Trophoblast cell (in vitro differentiated cells and primary cell): Measurements from ENCODE around the gene TPST1.
A peak's percentile ranks its signal among the peaks of the same experiment; 100 is the strongest.

Experiments used
- DNase-seq, 2 donors: peaks; one replicate each; pipeline ENCODE4 v3.0.0-alpha.2; 2016
- H2AFZ ChIP-seq: 2 replicates; pipeline ENCODE4 v1.6.1; 2013; ENCODE audit warnings: low read length, moderate library complexity, mild to moderate bottlenecking; ENCODE audit not compliant: insufficient read depth, poor library complexity
- H2AK5ac ChIP-seq: 2 replicates; pipeline ENCODE4 v1.6.1; 2013; ENCODE audit warnings: mild to moderate bottlenecking, low read length
- H2BK120ac ChIP-seq: 2 replicates; pipeline ENCODE4 v1.6.1; 2013; ENCODE audit warnings: low read length, mild to moderate bottlenecking, moderate library complexity; ENCODE audit not compliant: insufficient read depth, poor library complexity
- H2BK12ac ChIP-seq: 2 replicates; pipeline ENCODE4 v1.6.1; 2013; ENCODE audit warnings: mild to moderate bottlenecking, low read length, moderate library complexity
- H2BK5ac ChIP-seq: 2 replicates; pipeline ENCODE4 v1.6.1; 2013; ENCODE audit warnings: low read length, low read depth, moderate library complexity, mild to moderate bottlenecking; ENCODE audit not compliant: poor library complexity
- H3K14ac ChIP-seq: 2 replicates; pipeline ENCODE4 v1.6.1; 2013; ENCODE audit warnings: mild to moderate bottlenecking, low read length
- H3K18ac ChIP-seq: 2 replicates; pipeline ENCODE4 v1.6.1; 2013; ENCODE audit warnings: mild to moderate bottlenecking, low read length
- H3K23ac ChIP-seq: 2 replicates; pipeline ENCODE4 v1.6.1; 2013; ENCODE audit warnings: low read length
- H3K27ac ChIP-seq: 2 replicates; pipeline ENCODE4 v1.5.1; 2013; ENCODE audit warnings: low read depth, mild to moderate bottlenecking, inconsistent platforms, low read length, moderate library complexity
- H3K27me3 ChIP-seq: 2 replicates; pipeline ENCODE4 v1.6.1; 2013; ENCODE audit warnings: inconsistent platforms, mild to moderate bottlenecking, low read length, moderate library complexity; ENCODE audit not compliant: insufficient read depth
- H3K36me3 ChIP-seq, 2 experiments: 1 replicate in 1 of 2; 2 replicates in 1 of 2; pipeline ENCODE4 v1.6.1; 2013; ENCODE audit warnings: low read length in 2 of 2, mild to moderate bottlenecking in 2 of 2, moderate library complexity in 1 of 2; ENCODE audit not compliant: insufficient read depth in 2 of 2, control insufficient read depth in 1 of 2
- H3K4ac ChIP-seq: 2 replicates; pipeline ENCODE4 v1.6.1; 2013; ENCODE audit warnings: low read depth, mild to moderate bottlenecking, low read length, moderate library complexity
- H3K4me1 ChIP-seq, 2 experiments: 1 replicate in 1 of 2; 2 replicates in 1 of 2; pipeline ENCODE4 v1.6.1; 2013; ENCODE audit warnings: low read length in 2 of 2, mild to moderate bottlenecking in 2 of 2, moderate library complexity in 1 of 2; ENCODE audit not compliant: insufficient read depth in 2 of 2, control insufficient read depth in 1 of 2
- H3K4me2 ChIP-seq: 2 replicates; pipeline ENCODE4 v1.6.1; 2013; ENCODE audit warnings: inconsistent platforms, mild to moderate bottlenecking, low read length, moderate library complexity
- H3K4me3 ChIP-seq: 2 replicates; pipeline ENCODE4 v1.5.1; 2013; ENCODE audit warnings: mild to moderate bottlenecking, low read depth, low read length, inconsistent platforms
- H3K79me1 ChIP-seq: one replicate; pipeline ENCODE4 v1.6.1; 2013; ENCODE audit warnings: low read length
- H3K79me2 ChIP-seq: 2 replicates; pipeline ENCODE4 v1.6.1; 2013; ENCODE audit warnings: low read length, mild to moderate bottlenecking; ENCODE audit not compliant: control insufficient read depth, insufficient read depth, poor library complexity
- H3K9ac ChIP-seq: 2 replicates; pipeline ENCODE4 v1.6.1; 2013; ENCODE audit warnings: mild to moderate bottlenecking, low read length
- H3K9me3 ChIP-seq: 2 replicates; pipeline ENCODE4 v1.6.1; 2013; ENCODE audit warnings: low read depth, mild to moderate bottlenecking, control low read depth, inconsistent platforms, low read length; ENCODE audit not compliant: insufficient read depth
- H4K12ac ChIP-seq: 2 replicates; pipeline ENCODE4 v1.6.1; 2013; ENCODE audit warnings: low read depth, mild to moderate bottlenecking, low read length, moderate library complexity
- H4K8ac ChIP-seq: 2 replicates; pipeline ENCODE4 v1.6.1; 2013; ENCODE audit warnings: low read depth, mild to moderate bottlenecking, low read length, moderate library complexity
- H4K91ac ChIP-seq: one replicate; pipeline ENCODE4 v1.6.1; 2013; ENCODE audit warnings: low read depth, mild to moderate bottlenecking, low read length, moderate library complexity
- WGBS: extraction: QIAGEN DNeasy Blood & Tissue Kit; methylation state at CpG from one replicate; pipeline ENCODE4 v1.1.7; 2013; ENCODE audit warnings: missing lambda C conversion rate; ENCODE audit not compliant: insufficient read length, insufficient coverage; ENCODE audit errors: extremely low coverage; 5-methylcytosine and 5-hydroxymethylcytosine counted together

Gene TPST1

GRCh38 chr7:66246554-66247171 is 41.5 kb downstream of the TPST1 start:
- no peak overlapping the region for H3K4me2 ChIP-seq
- no peak overlapping the region for H2AFZ ChIP-seq
- no peak overlapping the region for H3K14ac ChIP-seq
- no peak for DNase-seq
- WGBS, result no CpG with 5 or more reads among the region's 2 CpGs
- H4K12ac ChIP-seq, result no peak overlapping the region
- H4K91ac ChIP-seq, result no peak overlapping the region
- no peak overlapping the region for H3K18ac ChIP-seq
- no peak overlapping the region for H3K4me3 ChIP-seq
- no peak overlapping the region for H3K4ac ChIP-seq
- H3K23ac ChIP-seq, result no peak overlapping the region
- H3K36me3 ChIP-seq, result peaks cover 1 to 6% of the 10 kb centered on the region in 2 experiments
- no peak overlapping the region for H4K8ac ChIP-seq
- no peak overlapping the region for H3K27ac ChIP-seq
- H3K9me3 ChIP-seq, result no peaks in the 10 kb centered on the region
- no peak overlapping the region for H2BK120ac ChIP-seq
- H2BK5ac ChIP-seq, result no peak overlapping the region
- H3K4me1 ChIP-seq, result no peaks in the 10 kb centered on the region
- H3K79me2 ChIP-seq, result no peaks in the 10 kb centered on the region
- H3K9ac ChIP-seq, result no peak overlapping the region
- no peak overlapping the region for H2AK5ac ChIP-seq
- H2BK12ac ChIP-seq, result no peak overlapping the region
- no peaks in the 10 kb centered on the region for H3K79me1 ChIP-seq
- H3K27me3 ChIP-seq, result no peaks in the 10 kb centered on the region

GRCh38 chr7:66247380-66248078 is 42.4 kb downstream of the TPST1 start:
- H3K4me2 ChIP-seq, result no peak overlapping the region
- H3K23ac ChIP-seq, result no peak overlapping the region
- no peak overlapping the region for H2BK120ac ChIP-seq
- H3K9ac ChIP-seq, result no peak overlapping the region
- DNase-seq, result no peak
- H3K79me2 ChIP-seq, result no peaks in the 10 kb centered on the region
- no peak overlapping the region for H3K27ac ChIP-seq
- H3K27me3 ChIP-seq, result no peaks in the 10 kb centered on the region
- H4K12ac ChIP-seq, result no peak overlapping the region
- H4K91ac ChIP-seq, result no peak overlapping the region
- H3K9me3 ChIP-seq, result no peaks in the 10 kb centered on the region
- H3K14ac ChIP-seq, result no peak overlapping the region
- no peaks in the 10 kb centered on the region for H3K79me1 ChIP-seq
- no peak overlapping the region for H3K18ac ChIP-seq
- H3K4me3 ChIP-seq, result no peak overlapping the region
- no peak overlapping the region for H2AK5ac ChIP-seq
- H2AFZ ChIP-seq, result no peak overlapping the region
- H2BK12ac ChIP-seq, result no peak overlapping the region
- no peak overlapping the region for H3K4ac ChIP-seq
- H2BK5ac ChIP-seq, result peak overlapping the region; percentile 27
- peaks cover 1 to 6% of the 10 kb centered on the region in 2 experiments for H3K36me3 ChIP-seq
- no CpG with 5 or more reads among the region's 4 CpGs for WGBS
- H3K4me1 ChIP-seq, result no peaks in the 10 kb centered on the region
- no peak overlapping the region for H4K8ac ChIP-seq

GRCh38 chr7:66250711-66251110 is 45.6 kb downstream of the TPST1 start:
- no peak overlapping the region for H3K14ac ChIP-seq
- H2BK120ac ChIP-seq, result no peak overlapping the region
- H3K79me1 ChIP-seq, result no peaks in the 10 kb centered on the region
- no peak overlapping the region for H2BK5ac ChIP-seq
- peaks cover 1 to 7% of the 10 kb centered on the region in 2 experiments for H3K36me3 ChIP-seq
- H4K12ac ChIP-seq, result no peak overlapping the region
- H3K27ac ChIP-seq, result no peak overlapping the region
- no peak overlapping the region for H3K4ac ChIP-seq
- DNase-seq, result peak; percentile 19 to 69
- H3K23ac ChIP-seq, result no peak overlapping the region
- no peak overlapping the region for H2AK5ac ChIP-seq
- H4K8ac ChIP-seq, result no peak overlapping the region
- WGBS, result no CpG with 5 or more reads among the region's 3 CpGs
- H3K9ac ChIP-seq, result no peak overlapping the region
- H3K4me3 ChIP-seq, result no peak overlapping the region
- no peaks in the 10 kb centered on the region for H3K9me3 ChIP-seq
- no peak overlapping the region for H2AFZ ChIP-seq
- H3K79me2 ChIP-seq, result no peaks in the 10 kb centered on the region
- no peaks in the 10 kb centered on the region for H3K4me1 ChIP-seq
- H3K18ac ChIP-seq, result no peak overlapping the region
- no peak overlapping the region for H4K91ac ChIP-seq
- no peak overlapping the region for H2BK12ac ChIP-seq
- H3K27me3 ChIP-seq, result no peaks in the 10 kb centered on the region
- no peak overlapping the region for H3K4me2 ChIP-seq

- H3K27me3 ChIP-seq, result no peaks in the 10 kb centered on the region
These were observed 50.5 kb downstream of the TPST1 start for GRCh38 chr7:66255534-66256100.

More at GRCh38 chr7:66255534-66256100, 50.5 kb downstream of the TPST1 start:
- Histone ChIP-seq H2BK120ac (no peak overlapping the region), H3K79me1 (no peaks in the 10 kb centered on the region), H3K14ac (no peak overlapping the region), H3K18ac (no peak overlapping the region), H2AFZ (no peak overlapping the region), H4K91ac (no peak overlapping the region), H3K9ac (no peak overlapping the region), H4K8ac (no peak overlapping the region), H2AK5ac (no peak overlapping the region), H3K4me2 (no peak overlapping the region), H3K4ac (no peak overlapping the region), H4K12ac (no peak overlapping the region), H3K79me2 (no peaks in the 10 kb centered on the region), H2BK5ac (no peak overlapping the region), H3K9me3 (no peaks in the 10 kb centered on the region), H3K23ac (no peak overlapping the region), H2BK12ac (no peak overlapping the region), H3K4me1 (peaks cover 0 to 1% of the 10 kb centered on the region in 2 experiments), H3K4me3 (no peak overlapping the region), H3K36me3 (peaks cover 0 to 1% of the 10 kb centered on the region in 2 experiments), H3K27ac (no peak overlapping the region)
- no peak for DNase-seq
